C4-2B (cell line): Measurements from ENCODE around the gene EML6.

Source experiments
- CTCF ChIP-seq: fragments of 450-650 bp; conservative IDR thresholded peaks from 2 replicates; pipeline ENCODE4 v1.5.1; 2017; ENCODE audit warnings: mild to moderate bottlenecking
- ZFX ChIP-seq: fragments of 450-650 bp; IDR thresholded peaks from 2 replicates; pipeline ENCODE4 v1.6.1; 2017

GRCh38 chr2:54967269-54967668 lies 243.8 kb downstream of the EML6 start:
- TF ChIP-seq CTCF (no peak), ZFX (no peak)
